Thoracic aorta (tissue), 2 donors: ENCODE measurements around the gene THRB. TPM values are rescaled to one million over a fixed set of nuclear protein-coding genes. Genes with fewer than 3 reads are reported as not detected.
A peak's percentile ranks its signal among the peaks of the same experiment; 100 is the strongest.

Experiments used
- ATAC-seq: fragments of 150-250 bp; one replicate; pipeline ENCODE4 v1.8.0; 2017; ENCODE audit warnings: low read depth; ENCODE audit not compliant: insufficient number of reproducible peaks, low FRiP score
- DNase-seq: peaks from one replicate; pipeline ENCODE4 v3.0.0-alpha.2; 2020; ENCODE audit warnings: low spot score
- H3K27ac ChIP-seq, 2 donors: fragments of 200-600 bp; sonication (generic); 1 replicate in 1 of 2; 2 replicates in 1 of 2; pipeline ENCODE4 v1.5.1; 2016; ENCODE audit warnings: mild to moderate bottlenecking in 2 of 2, moderate library complexity in 2 of 2
- H3K27me3 ChIP-seq: fragments of 200-600 bp; sonication (generic); replicated peaks from 2 replicates; pipeline ENCODE4 v1.6.0; 2016; ENCODE audit warnings: mild to moderate bottlenecking; ENCODE audit not compliant: insufficient read depth
- H3K36me3 ChIP-seq: fragments of 200-600 bp; sonication (generic); one replicate; pipeline ENCODE4 v1.5.1; 2016
- H3K4me1 ChIP-seq, 2 donors: fragments of 200-600 bp; sonication (generic); 1 replicate in 1 of 2; 2 replicates in 1 of 2; pipeline versions ENCODE4 v1.5.1 to v1.6.0; 2016; ENCODE audit warnings: low read depth in 2 of 2, mild to moderate bottlenecking in 1 of 2; ENCODE audit not compliant: control insufficient read depth in 1 of 2
- H3K4me3 ChIP-seq: fragments of 200-600 bp; sonication (generic); 2 replicates; pipeline ENCODE4 v1.5.1; 2016; ENCODE audit warnings: mild to moderate bottlenecking
- H3K9me3 ChIP-seq: fragments of 200-600 bp; sonication (generic); 2 replicates; pipeline ENCODE4 v1.5.1; 2016
- CTCF ChIP-seq: fragments of 200-600 bp; sonication (generic); IDR thresholded peaks from one replicate; pipeline ENCODE4 v1.5.1; 2019; ENCODE audit warnings: antibody characterized with exemption
- total RNA-seq, 2 donors: library from RNA; depleted of rRNA; stranded (reverse); fragments of >200 nt; gene quantifications; one replicate each; pipeline versions ENCODE4 v1.1.0 to v1.2.3, GENCODE V29; 2016

The THRB gene
- total RNA-seq, result 10 to 100 TPM; 40.3 to 65.6 TPM

- no peaks in the 10 kb centered on the region for H3K27me3 ChIP-seq
- H3K27ac ChIP-seq, result peak within 1 kb of the TSS; percentile 99
- ATAC-seq (peak; percentile 58), DNase-seq (peak; percentile 24)
- H3K9me3 ChIP-seq, result no peaks in the 10 kb centered on the region
- H3K4me1 ChIP-seq, result peaks cover 25 to 43% of the 10 kb centered on the region in 2 donors
- peak; percentile 48 for TF ChIP-seq CTCF
- peak within 1 kb of the TSS; percentile 91 for H3K4me3 ChIP-seq
- H3K36me3 ChIP-seq, result no peaks in the 10 kb centered on the region
Observed at GRCh38 chr3:24494618-24495325, at the start of gene THRB. THRB (minus strand) TSS chr3:24494850.

- ATAC-seq (no peak), DNase-seq (no peak)
- Histone ChIP-seq H3K27ac (no peak overlapping the region), H3K27me3 (no peaks in the 10 kb centered on the region), H3K4me1 (peaks cover 0 to 32% of the 10 kb centered on the region in 2 donors), H3K9me3 (no peaks in the 10 kb centered on the region), H3K4me3 (no peak overlapping the region), H3K36me3 (no peaks in the 10 kb centered on the region)
- TF ChIP-seq CTCF, result no peak
Observed at GRCh38 chr3:24541935-24542334, 47.3 kb upstream of the THRB start.

- H3K27ac ChIP-seq, result no peak overlapping the region
- no peak overlapping the region for H3K4me3 ChIP-seq
- peaks cover 0 to 22% of the 10 kb centered on the region in 2 donors for H3K4me1 ChIP-seq
- no peak for TF ChIP-seq CTCF
- H3K27me3 ChIP-seq, result no peaks in the 10 kb centered on the region
- H3K9me3 ChIP-seq, result no peaks in the 10 kb centered on the region
- DNase-seq (no peak), ATAC-seq (no peak)
- H3K36me3 ChIP-seq, result no peaks in the 10 kb centered on the region
Observed at GRCh38 chr3:24540821-24541220, 46.2 kb upstream of the THRB start.

- no peak for TF ChIP-seq CTCF
- ATAC-seq (no peak), DNase-seq (no peak)
- H3K9me3 ChIP-seq, result no peaks in the 10 kb centered on the region
- no peaks in the 10 kb centered on the region for H3K36me3 ChIP-seq
- H3K27me3 ChIP-seq, result no peaks in the 10 kb centered on the region
- H3K4me3 ChIP-seq, result no peak overlapping the region
- no peak overlapping the region for H3K27ac ChIP-seq
- H3K4me1 ChIP-seq, result peaks cover 0 to 18% of the 10 kb centered on the region in 2 donors
Observed at GRCh38 chr3:24539699-24540098, 45.0 kb upstream of the THRB start.

- H3K4me1 ChIP-seq, result peaks cover 0 to 18% of the 10 kb centered on the region in 2 donors
- no peaks in the 10 kb centered on the region for H3K9me3 ChIP-seq
- TF ChIP-seq CTCF, result no peak
- peak overlapping the region in 1 of 2 donors; percentile 54 for H3K27ac ChIP-seq
- no peaks in the 10 kb centered on the region for H3K36me3 ChIP-seq
- H3K27me3 ChIP-seq, result no peaks in the 10 kb centered on the region
- no peak overlapping the region for H3K4me3 ChIP-seq
- DNase-seq (no peak), ATAC-seq (no peak)
Observed at GRCh38 chr3:24538891-24539290, 44.2 kb upstream of the THRB start.
